Stimulated activated CD4-positive, alpha-beta T cell treated with anti-CD3 and anti-CD28 coated beads, Interleukin-1b, Interleukin-23, amount 100 ng/mL, for 48 hours (primary cell): Measurements from ENCODE around the gene SERINC1.

Experiments used
- DNase-seq: peaks from one replicate; pipeline ENCODE4 v3.0.0-alpha.2; 2020

SERINC1 gene

DNA sequence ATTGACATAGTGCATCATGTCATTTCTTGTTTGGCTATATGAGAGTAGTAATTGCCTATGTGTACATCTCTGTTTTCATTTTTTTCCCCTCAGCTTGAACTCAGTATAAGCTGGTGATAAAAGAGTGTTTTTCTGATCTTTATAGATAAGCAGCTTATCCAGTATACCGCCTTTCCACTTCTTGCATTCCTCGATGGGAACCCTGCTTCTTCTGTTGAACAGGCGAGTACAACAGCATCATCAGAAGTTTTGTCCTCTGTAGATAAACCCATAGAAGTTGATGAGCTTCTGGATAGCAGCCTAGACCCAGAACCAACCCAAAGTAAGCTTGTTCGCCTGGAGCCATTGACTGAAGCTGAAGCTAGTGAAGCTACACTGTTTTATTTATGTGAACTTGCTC lies 39.8 kb downstream of the SERINC1 start:
- DNase-seq, result no peak

DNA sequence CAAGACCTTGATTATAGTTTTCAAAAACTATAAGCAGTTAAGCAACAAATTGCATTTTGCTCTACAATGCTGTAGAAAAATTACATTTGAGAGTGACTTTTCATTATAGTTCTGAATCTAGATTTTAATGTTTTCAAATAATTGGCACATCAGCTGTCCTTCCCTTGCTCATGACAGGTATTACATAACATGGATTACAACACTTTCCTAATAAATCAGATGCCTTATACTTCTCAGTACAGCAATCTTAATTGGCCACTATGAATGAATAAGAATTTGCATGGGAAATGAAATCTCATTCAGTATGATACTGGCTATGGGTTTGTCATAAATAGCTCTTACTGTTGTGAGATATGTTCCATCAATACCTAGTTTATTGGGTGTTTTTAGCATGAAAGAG lies 42.3 kb downstream of the SERINC1 start:
- DNase-seq, result no peak

DNA sequence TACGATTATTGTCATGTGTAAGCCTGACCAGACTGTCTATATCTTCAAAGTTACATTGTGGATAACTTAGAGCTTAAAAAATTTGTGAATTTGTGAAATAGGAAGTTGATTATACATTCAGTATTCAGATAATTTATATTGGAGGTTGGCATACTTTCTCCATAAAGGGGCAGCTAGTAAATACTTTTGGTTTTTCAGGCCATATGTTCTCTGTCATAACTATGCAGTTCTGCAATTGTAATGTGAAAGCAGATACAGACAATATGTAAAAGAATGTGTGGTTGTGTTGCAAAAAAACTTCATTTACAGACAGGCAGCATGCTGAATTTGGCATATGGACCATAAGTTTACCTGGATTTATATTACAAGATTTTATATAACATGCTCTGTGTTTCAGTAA lies 42.8 kb downstream of the SERINC1 start:
- no peak for DNase-seq

DNA sequence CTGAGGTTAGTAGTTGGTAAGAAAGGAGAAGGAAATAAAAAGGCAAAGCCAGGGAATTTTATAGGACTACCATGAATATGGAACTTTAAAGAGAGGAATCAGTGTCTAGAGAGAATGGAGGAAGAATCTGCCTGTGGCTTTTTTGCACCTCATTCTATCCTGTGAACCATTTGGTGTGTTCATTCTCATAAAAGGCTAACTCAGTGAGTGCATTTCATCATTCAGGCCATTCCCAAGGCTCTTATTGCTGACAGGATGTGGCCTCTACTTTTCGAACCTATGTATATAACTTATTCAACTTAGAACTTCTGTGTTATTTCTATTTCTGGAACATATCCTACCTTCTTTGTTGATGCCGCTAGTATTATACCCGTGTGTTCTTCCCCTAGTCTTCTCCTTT lies 45.0 kb downstream of the SERINC1 start:
- DNase-seq, result no peak

DNA sequence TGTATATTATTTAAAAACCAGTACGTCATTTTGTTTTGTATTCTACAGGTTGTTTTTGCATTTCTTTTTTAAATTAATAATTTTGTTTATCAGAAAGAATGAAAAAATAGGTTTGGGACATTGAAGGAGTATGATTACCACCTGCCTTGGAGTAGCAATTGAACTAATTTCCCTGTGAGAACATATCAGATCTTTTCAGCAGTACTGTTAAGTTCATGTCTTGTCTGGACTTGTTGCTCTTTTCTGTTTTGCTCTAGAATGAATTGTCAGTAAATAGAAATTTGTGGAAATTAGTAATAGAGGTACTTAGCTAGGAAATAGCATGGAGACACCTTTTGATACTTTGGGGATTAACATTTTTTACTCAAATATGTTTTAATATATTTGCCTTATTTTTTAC lies 47.9 kb downstream of the SERINC1 start:
- DNase-seq, result no peak

DNA sequence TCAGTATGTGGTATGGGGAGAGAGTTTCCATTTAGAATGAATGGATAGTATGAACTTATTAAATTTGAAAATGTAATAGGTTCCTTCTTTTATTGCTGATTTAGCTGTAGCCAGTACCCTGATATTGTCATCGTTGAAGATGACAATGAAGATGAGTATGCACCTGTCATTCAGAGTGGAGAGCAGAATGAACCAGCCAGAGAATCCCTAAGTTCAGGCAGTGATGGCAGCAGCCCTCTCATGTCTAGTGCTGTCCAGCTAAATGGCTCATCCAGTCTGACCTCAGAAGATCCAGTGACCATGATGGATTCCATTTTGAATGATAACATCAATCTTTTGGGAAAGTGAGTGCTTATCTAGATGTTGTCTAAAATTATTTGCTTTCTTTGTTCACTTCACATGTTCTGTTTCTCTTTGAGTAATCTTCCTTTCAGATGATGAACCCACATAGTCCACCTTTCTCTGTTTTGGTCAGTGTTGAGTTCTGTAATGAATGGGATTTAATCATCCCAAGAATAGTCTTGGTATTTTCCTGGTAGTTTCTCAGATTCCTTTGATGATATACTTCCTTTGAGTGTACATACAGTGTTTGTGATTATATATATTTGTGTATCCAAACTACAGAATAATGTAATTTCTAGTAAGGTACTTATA lies 48.9 kb downstream of the SERINC1 start:
- DNase-seq, result no peak

DNA sequence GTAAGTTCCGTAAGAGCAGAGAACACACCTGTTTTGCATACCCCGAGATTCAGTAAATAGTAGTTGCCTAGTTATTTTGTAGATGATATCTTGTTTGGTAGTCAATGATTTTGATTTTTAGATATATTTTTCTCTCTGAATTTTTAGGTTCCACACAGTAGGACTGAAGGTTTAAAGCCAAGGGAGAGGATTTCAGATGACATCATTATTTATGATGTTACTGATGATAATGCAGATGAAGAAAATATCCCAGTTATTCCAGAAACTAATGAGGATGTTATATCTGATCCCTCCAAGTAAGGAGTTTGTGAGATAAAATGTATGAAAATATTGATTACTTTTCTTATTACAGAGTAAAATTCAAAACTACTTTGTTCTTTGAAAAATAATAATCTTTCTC lies 49.6 kb downstream of the SERINC1 start:
- DNase-seq, result no peak

DNA sequence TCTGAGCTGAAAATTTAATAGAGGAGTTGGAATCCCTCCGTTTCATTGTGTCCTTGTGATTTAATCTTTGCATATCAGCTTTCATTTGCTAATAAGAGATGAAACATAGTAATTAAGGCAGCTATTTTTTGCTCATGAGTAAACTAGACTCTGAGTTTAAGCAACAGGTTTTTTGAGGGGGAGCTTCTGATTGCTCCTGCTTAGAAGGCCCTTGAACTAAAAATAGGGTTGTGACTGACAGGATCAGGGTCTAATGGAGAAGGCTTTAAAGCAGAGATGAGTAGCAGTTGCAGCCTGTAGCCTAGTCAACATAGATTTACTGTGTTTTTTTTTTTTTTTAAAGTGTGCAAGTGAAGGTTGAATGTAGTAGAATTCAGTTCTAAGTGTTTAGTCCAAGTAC lies 54.8 kb downstream of the SERINC1 start:
- DNase-seq, result no peak

DNA sequence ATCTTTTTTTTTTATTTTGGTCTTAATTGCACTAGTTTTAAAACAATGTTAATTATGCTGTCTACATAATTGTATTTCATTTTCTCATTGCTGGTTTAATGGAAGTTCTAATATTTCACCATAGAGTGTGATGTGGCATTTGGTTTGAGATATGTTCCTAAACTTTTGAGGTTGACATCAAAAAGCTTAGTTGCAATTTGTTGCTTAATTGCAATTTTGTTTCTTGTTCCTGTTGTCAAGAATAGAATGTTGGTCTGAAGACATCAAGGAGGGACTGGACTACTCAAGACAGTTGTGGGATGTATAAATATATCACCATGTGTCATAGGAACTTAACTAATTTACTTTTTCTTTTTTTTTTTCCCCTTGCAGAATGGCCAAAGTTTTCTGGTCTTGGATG lies 59.6 kb downstream of the SERINC1 start:
- DNase-seq, result no peak

DNA sequence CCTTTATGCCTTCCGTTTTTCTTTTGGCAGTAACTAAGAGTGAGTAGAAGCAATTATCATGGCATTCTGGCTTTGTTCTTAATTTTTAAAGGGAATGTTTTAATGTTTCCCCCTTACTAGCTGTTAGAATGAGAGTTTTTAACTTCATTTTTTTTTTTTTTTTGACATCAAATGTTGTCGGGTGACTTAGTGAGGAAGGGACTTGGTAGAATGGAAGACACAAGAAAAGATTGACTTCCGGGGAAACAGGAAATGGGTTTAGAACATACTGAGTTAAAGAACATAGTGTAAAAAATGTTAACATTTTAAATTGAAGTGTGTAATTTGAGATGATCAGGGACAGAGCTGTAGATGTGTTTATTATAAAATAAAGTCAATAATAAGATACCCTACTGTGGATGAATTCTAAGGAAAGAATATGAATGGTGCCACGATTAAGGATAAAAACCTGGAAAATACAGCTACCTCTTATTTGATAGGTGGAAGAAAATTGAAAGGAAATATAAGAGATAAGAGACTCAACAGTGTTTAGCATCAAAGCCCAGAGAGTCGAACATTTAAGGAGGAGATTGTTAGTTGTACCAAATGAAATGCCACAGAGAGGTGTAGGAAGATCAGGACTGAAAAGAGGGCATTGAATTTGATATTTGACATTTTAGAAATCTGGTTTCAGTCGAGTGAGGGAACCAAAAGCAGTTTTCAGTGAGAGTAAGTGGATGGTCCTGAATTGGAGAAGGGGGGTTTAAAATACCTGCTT lies 62.7 kb downstream of the SERINC1 start:
- no peak for DNase-seq

DNA sequence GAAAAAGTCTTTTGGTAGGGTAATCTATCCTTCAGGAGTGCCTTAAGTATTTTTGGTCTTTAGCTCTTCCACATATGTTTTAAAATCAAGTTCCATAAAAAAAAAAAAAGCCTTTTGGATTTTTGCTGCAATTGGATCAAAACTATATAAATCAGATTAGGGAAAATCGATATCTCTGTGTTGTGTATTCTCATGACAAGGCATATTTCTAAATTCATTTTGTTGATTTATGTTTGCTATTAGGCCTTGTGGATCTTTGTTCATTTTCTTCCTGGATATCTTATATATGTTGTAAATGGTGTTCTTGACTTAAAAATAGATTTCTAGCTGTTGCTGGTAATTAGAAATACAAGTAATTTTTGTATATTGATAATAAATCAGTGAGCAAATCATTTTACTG lies 63.4 kb downstream of the SERINC1 start:
- no peak for DNase-seq

DNA sequence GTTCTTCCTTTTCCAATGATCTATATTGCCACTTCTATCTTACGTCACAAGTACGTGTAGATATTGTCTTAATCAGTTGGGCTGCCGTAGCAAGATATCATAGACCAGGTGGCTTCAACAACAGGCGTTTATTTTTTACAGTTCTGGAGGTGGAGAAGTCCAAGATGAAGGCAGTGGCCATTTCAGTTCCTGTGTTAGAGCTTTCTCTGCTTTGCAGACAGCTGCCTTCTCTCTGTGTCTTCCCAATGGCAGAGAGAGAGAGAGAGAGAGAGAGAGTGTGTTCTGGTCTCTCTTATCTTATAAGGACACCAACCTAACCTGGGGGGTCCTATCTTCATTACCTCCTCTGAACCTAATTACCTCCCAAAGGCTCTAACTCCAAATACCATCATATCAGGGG lies 63.9 kb downstream of the SERINC1 start:
- DNase-seq, result no peak

DNA sequence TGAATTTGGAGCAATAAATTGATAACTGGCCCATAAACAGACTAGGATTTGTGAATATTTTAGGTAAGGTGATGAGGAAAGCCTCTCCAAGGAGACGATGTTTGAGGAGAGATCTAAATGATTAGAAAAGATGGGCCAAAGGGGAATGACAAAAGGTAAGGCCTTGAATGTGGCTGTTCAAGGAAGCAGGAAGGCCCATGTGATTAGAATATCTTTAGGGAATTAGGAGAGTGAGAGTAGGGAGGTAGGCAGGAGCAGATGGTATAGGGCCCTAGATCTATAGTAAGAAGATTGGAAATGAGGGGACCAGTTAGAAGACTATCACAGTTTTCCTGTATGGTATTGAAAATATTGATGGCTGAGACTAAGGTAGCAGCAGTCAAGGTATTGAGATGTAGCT lies 65.4 kb downstream of the SERINC1 start:
- no peak for DNase-seq

DNA sequence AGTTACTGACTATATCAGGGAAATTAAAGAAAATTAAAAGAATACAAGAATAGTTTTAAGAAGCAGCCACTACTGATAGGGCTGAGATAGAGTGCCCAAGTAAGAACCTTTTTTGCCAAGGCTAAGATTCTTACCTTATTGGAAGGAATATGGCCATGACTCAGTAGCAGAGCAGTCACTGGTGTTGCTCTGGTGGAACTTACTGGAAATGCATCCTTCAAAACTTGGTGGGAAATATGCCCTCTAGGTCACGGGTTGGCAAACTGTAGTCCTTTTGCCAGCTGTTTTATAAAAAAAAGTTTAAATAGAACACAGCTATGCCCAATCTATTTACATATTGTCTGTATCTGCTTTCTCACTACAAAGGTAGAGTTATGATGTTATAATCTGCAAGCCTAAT lies 66.2 kb downstream of the SERINC1 start:
- DNase-seq, result no peak

DNA sequence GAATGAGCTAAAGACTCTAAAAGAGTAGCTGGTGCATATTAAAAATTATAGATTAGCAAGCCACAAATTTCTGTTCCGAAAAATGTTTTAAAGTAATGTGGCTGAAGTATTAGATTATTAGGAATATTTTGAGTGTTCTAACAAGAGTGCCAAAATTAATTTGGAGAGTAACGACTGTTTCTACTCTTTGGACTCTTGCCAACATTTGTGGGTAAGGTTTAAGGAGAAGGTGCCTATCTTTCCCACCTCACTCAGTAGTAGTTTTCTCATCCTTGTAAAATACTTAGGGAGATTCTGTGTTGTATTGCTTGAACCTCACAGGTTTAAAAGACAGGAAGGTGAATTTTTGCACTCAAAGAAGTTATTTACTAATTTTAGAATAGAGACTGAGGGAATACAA lies 67.2 kb downstream of the SERINC1 start:
- DNase-seq, result no peak

DNA sequence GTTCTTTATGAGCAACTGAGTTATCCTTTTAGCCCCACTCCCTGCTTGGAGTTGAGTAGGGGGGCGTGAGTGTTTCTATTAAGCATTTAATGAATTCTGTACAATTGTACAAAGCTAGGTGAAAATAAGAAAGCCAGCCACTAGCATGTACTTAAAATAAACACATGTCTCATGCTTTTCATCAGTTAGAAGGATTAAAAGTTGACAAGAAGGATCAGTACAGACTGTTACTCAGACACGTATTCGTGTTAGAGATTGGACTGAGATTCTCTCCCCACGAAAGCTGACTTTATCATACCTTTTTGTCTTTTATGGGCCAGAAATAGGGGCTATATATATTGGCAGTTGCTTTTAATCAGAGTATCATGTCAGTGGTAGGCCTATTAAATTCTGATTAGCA lies 70.5 kb downstream of the SERINC1 start:
- no peak for DNase-seq

DNA sequence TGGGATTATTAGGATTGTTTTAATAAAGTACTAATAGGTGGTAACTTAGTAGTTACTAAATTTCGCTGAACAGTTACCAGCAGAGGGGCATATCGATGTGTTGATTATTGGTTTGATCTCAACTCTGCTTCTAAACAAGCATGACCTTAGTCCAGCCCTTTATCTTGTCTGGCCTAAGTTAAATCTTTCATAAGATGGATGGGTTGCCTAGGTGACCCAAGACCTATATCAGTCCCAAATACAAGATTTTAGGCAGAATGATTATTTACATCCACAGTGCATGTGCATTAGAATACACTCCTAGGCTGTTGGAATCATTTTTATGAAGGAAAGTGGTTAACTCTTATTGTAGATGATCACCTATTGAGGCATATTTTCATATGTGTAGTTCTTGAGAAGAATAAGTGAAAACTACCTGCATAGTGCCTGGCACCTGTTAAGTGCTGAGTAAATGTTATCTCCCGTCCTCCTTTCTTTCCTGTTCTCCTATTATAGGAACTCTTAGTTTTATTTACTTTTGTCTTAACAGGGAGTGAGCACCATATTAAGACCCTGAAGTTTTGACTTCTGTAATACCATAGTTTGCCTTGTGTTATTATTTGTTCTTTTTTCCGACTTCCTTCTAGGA lies 71.0 kb downstream of the SERINC1 start:
- no peak for DNase-seq

DNA sequence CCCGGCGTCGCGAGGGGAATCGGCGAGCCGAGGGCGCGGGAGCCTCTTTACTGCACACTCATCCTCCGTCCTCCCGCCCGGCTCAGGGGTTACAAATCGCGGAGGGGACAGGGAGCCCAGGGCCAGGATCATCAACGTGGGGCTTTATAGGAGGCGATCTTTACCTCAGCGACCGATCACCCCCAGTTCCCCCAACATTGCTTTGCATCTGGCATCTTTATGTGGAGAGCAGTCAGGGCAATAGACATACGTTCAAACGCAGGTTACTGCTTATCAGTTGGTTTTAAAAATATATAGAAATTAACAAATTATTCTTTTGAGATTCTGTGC lies 71.5 kb downstream of the SERINC1 start:
- peak; percentile 21 for DNase-seq

DNA sequence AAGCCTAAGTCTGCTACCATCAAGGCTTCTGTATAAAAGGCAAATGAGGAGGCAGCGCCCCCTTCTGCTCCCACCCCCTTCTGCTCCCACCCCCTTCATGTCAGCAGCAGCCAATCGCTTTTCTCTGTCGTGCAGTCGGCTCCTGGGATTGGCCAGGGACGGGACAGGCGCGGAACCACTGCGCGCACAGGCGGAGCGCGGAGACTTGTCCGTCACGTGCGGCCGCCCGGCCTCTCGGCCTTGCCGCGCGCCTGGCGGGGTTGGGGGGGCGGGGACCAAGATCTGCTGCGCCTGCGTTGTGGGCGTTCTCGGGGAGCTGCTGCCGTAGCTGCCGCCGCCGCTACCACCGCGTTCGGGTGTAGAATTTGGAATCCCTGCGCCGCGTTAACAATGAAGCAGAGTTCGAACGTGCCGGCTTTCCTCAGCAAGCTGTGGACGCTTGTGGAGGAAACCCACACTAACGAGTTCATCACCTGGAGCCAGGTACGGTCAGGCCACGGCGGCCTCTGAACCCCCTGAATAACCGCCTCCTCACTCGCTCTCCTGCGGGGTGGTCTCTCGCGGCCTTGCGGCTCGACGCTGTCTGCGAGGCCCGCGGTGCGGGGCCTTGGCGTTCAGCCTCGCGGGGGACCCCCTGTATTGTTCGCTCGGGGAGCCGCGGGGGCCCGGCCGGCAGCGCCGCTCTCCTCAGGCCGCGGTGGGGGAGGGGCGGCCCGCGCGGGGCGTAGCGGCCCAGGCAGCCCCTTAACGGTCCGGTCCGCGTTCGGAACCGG lies 72.1 kb downstream of the SERINC1 start, which contains the start of gene HSF2:
Gene HSF2 (plus strand): TSS at position 305 of the 773 bp plus-strand sequence. CDS start 86 bp downstream, at position 391.
- peak; percentile 97 for DNase-seq

DNA sequence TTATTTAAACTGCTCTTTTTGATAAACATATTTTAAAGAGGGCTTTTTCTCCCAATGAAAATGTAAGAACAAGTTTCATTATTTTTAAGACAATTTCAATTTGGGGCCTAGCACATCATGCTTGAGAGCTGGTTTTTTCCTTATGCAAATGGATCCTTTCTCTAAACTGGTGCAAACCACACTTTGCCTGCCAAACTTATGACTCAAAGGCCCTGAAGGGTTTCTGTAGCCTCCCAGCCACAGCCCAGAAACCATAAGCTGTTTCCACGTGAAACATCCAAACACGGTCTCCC lies 72.6 kb downstream of the SERINC1 start:
- no peak for DNase-seq

DNA sequence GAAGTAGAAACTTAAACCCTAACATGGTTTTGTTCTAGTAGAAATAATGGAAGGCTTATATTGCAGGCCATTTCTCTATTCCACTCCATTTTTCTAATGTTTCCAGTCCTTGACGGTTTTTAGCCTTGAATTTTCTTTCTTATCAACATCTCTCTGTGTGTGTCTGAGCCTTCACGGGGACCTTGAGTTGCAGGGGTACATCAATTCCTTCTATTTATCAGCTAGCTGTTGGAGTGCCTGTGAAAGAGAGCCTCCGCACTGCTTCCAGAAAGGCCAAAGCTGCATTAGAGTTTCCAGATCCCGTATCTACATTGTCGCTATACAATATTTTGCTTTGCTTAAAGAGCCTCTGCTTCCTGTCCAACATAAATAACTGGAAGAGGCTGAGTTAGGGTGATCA lies 77.6 kb downstream of the SERINC1 start:
- no peak for DNase-seq

DNA sequence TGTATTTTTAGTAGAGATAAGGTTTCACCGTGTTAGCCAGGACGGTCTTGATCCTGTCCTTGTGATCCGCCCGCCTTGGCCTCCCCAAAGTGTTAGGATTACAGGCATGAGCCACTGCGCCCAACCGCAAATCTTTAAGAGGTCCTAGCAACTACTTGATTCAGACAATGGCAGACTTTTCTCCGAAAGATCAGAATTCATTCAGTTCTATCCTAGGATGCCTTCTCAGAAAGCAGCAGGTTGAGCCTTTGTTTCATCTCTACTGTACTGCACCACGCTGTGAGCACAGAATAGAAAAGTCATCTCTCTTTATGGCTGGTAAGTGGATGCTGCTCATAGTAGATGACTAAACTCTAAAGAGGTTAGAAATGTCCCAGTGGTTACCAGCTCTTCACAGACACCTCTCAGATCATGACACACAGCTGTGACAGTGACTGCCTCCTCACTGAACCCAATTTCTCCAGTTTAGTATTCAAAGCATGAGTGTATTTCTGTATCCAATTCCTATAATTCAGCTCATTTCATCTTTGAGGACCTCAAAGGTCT lies 78.2 kb downstream of the SERINC1 start:
- DNase-seq, result peak; percentile 25
